ENCODE data around the gene LHPP. TPM values are rescaled to one million over a fixed set of nuclear protein-coding genes. Genes with fewer than 3 reads are reported as not detected.
"Not testable (repeated sequence)": the region's sequence is repeated elsewhere in the genome, so short reads cannot be mapped to it uniquely, and the experiment has no call there.

LHPP gene
- total RNA-seq, 1 donor from 2014 or later: 2.6 TPM

DNA sequence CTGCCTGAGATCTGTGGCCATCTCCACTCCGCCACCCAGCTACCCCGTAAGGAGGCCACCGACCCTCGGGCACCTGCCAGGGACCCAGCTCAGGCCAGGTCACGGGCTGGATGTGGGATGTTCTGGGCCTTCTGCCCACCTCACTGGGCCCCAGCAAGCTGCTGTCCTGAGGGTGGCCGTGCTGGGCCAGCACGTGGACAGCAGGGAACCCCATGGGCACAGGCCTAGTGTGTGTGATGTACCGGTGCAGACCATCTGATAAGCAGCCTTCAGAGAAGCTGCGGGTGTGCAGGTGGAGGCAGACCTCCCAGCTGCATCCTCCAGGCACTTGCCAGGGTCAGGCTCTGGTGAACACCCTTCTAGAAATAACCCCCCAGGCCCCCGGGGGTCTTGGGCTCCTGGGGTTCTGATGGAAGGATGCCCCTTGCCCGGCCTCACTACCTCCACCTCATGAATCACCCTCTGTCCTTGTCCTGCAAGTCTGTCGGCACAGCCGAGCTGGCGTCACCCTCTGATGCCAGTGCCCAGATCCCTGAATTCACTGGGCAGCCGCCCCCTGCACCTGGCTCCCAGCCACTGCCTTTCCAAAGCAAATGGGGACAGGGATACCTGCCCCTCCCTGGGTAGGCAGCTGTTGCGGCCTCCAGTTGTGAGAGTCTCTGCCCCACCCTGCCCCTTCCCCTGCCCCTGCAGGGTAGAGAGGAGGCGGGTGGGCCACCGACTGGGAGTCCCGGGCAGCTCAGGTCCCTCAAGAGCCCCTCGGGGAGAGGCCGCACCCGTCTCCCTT lies 142.8 kb downstream of the LHPP start:
- no peak for DNase-seq (ENCODE audit: low read depth in 2 of 2)

GRCh38 chr10:124605001-124605370 lies 143.4 kb downstream of the LHPP start:
- no peak for DNase-seq (ENCODE audit: low read depth in 2 of 2)

DNA sequence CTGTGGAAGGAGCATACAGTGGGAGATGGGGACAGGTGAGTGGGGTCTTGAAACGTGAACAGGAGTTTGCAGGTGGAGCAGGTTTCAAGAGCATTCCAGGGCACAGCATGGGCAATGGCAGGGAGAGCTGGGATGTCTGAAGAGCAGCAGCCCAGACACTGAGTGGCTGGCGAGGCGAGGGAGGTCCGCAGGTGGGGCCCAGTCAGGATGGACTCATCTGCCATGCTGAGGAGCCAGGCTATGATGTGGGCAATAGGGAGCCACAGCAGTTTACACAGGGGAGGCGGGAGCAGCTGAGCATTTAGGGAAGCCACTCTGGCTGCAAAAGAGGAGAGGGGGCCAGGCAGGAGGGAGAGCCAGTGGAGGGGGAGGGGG lies 143.8 kb downstream of the LHPP start:
- DNase-seq (ENCODE audit: low read depth in 2 of 2): no peak

- no peak for DNase-seq (ENCODE audit: low read depth in 2 of 2)
Observed at GRCh38 chr10:124605856-124606812, 144.5 kb downstream of the LHPP start.

GRCh38 chr10:124606822-124607221 lies 145.2 kb downstream of the LHPP start:
- peak in 1 of 2 donors; percentile 19 for DNase-seq (ENCODE audit: low read depth in 2 of 2)

GRCh38 chr10:124607693-124608092 lies 146.1 kb downstream of the LHPP start:
- no peak for DNase-seq (ENCODE audit: low read depth in 2 of 2)

- DNase-seq (ENCODE audit: low read depth in 2 of 2): no peak
Observed at GRCh38 chr10:124608093-124608721, 146.6 kb downstream of the LHPP start.

DNA sequence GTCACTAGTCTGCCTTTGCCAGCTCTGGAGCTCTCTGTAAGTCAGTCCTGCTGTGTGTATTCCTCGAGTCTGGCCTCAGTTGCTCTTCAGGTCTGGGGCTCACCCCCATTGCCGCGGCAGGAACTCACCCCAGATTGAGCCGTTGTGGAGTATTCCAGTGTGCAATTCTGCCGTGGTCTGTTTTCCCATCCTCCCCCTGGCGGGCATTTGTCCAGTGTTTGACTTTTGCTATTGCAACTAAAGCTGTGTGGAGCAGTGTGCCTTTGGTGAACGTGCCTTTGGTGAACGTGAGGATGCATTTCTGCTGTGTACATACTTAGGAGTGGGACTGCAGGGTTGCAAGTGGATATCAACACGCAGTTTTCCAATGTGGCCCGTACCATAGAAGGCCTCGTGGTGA lies 148.1 kb downstream of the LHPP start:
- DNase-seq (ENCODE audit: low read depth in 2 of 2): peak; percentile 39 to 40

DNA sequence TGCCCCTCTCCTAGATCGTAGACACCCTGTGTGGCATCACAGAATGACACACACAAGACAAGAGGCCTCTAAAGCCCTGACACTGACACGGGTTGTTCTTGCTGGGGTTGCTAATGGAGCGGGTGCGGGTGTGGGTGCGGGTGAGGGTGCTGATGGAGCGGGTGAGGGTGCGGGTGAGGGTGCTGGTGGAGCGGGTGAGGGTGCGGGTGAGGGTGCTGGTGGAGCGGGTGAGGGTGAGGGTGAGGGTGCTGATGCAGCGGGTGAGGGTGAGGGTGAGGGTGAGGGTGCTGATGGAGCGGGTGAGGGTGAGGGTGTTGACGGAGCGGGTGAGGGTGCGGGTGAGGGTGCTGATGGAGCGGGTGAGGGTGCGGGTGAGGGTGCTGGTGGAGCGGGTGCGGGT lies 148.6 kb downstream of the LHPP start:
- DNase-seq (ENCODE audit: low read depth in 2 of 2): not testable (repeated sequence)

DNA sequence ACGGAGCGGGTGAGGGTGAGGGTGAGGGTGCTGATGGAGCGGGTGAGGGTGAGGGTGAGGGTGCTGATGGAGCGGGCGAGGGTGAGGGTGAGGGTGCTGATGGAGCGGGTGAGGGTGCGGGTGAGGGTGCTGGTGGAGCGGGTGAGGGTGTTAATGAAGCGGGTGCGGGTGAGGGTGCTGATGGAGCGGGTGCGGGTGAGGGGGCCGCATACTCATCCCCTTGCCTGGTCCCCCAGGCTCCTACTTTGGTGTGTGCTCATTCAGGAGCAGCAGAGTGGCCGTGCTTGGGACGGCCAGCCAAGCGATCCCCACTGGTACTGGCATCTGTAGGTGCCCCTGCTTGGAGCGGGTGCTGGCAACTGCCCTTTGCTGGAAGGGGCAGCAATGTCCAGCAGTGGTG lies 149.2 kb downstream of the LHPP start:
- not testable (repeated sequence) for DNase-seq (ENCODE audit: low read depth in 2 of 2)

GRCh38 chr10:124611738-124612137 lies 150.1 kb downstream of the LHPP start:
- DNase-seq (ENCODE audit: low read depth in 2 of 2): no peak

DNA sequence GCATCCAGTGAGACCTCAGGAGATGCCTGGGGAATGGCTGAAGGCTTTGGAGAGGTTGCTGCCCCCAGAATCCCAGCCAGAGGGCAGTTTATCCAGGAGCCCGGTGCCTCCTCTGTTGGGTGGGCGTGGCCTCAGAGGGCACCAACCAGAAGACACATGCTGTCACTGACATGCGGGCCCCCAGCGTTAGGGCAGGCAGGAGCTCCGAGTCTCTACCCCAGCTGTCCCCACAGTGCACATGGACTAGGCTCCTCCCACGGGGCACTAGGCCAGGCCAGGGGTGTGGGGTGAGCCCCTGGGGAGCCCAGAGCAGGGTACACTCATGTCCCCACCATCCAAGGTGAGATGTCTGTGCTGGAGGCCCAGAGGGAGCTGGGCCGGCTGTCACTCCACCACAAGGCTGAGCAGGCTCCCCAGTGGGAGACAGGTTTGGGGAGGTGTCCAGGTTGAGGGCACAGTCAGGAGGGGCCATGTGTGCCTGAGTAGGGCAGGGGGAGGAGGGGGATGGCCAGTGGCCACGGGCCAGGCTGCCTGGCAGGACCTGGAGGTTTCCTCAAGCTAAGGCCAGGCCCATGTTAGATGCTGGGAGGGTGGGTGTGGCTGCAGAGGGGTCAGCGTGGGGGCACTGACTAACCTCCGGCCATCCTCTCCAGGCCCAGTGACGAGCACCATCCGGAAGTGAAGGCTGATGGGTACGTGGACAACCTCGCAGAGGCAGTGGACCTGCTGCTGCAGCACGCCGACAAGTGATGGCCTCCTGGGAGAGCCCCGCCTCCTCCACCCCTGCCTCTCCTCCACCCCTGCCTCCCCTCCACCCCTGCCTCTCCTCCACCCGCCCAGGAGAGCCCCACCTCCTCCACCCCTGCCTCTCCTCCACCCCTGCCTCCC lies 151.2 kb downstream of the LHPP start:
- peak; percentile 34 to 82 for DNase-seq (ENCODE audit: low read depth in 2 of 2)

DNA sequence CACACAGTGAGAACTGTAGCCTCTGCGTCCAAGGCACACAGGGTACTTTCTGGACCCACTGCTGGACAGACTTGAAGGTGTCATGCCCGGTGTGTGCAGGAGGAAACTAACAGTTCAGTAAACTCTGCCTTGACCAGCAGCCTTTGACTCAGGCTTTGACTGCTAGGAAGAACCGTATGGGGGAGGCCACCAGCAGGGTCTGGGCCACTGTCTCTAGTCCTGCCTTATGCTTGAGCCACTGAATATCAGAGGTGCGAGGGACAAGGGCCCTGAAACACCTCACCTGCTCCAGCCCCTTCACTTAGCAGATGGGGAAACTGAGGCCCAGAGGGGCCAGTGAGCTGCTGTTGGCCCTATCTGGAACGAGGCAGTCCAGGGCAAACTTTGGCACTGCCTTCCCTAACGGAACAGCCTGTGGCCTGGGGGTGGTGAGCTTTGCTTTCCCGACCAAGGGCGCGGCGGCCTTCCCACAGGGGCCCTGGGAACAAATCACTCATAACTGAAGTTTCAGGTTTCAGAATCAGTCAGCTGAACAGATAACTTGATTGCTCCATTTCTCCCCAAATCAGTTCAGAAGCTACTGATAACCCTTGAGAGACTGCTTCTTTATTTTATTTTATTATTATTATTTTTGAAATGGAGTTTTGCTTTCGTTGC lies 152.5 kb downstream of the LHPP start:
- DNase-seq (ENCODE audit: low read depth in 2 of 2): no peak

GRCh38 chr10:124615259-124615658 lies 153.6 kb downstream of the LHPP start:
- DNase-seq (ENCODE audit: low read depth in 2 of 2): no peak

DNA sequence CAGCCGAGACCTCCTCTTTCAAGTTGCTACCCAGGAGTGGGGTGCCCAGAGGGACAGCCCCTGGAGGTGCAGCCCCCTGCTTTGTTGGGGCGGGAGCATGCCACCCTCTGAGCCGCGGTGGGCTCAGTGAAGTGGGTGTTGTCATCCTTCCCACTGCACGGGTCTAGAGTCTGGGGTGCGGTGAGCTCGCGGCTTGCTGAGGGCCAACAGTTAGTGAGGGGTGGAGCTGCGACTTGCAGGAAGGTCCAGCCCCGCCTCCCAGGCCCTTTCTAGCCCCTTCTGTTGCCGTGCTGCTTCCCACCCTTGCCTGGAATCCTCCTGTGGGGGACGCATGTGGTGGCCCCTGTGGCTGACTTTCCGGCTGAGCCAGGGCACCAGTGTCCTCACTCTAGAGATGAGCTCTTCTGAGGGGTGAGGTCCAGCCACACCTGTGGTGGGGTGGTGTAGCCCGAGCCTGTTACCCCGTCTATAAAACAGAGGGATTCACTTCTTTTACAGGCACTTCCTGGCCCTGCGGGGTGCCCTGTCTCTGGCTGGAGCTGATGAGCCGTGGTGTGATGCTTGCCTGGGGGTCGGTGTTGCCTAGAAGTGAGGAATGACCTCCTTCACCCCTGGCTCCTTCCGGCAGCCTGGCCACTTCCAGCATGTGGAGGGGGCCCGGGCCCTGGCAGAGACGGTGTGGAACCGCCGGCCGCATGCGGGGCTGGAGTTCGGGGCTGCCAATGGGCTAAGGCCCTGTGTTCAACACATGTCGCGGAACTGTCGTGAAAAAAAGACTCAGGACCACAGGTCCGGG lies 154.6 kb downstream of the LHPP start:
- no peak for DNase-seq (ENCODE audit: low read depth in 2 of 2)

- no peak for DNase-seq (ENCODE audit: low read depth in 2 of 2)
Observed at GRCh38 chr10:124616836-124617130, 155.2 kb downstream of the LHPP start.

DNA sequence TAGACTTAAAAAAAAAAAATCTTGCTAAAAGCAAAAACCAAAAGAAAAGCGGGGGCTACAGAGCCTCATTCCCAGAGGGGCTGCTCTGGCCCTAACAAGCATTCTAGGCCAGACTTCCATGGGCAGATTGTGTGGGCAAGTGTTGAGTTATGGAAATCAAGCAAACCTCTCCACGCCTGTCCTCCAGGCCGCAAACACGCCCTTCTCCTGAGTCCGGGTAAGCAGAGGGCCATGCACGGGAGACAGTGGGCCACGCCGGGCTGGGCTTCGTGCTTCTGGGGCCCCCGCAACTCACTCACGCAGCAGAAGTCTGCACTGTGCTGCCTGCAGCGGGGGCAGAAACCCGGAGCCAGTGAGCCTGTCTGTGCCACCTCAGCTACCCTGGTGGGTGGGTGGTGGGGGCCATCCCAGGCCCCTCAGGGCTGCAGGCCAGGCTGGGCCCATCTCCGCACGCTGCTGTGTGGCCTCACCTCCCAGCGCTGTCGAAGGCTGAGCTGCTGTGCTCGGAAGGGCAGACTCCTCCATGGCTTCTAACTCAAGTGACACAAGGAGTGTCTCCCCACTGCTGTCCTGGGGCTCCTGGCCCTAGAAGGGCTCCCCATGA lies 156.9 kb downstream of the LHPP start:
- no peak for DNase-seq (ENCODE audit: low read depth in 2 of 2)

DNA sequence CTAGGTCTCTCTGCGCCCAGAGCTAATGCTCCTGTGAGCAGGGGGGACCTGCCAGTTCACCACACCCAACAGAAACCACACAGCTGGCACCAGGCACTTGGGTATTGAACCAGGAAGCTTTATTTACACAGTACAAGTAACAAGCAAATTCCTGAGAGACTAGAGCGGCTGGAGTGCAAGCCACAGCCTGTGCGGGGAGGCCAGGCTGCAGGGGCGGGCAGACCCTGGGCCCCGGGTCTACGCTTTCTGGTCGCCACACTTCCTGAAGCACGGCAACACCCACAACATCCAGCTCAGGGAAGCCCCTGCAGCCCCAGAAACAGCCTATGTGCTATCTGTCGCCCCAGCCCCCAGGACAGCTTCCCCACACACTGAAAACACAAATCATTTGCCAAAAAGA lies 157.6 kb downstream of the LHPP start:
- no peak for DNase-seq (ENCODE audit: low read depth in 2 of 2)

GRCh38 chr10:124619802-124620490 lies 158.3 kb downstream of the LHPP start:
- DNase-seq (ENCODE audit: low read depth in 2 of 2): no peak

All from lung microvascular endothelial cell (primary cell).